Ascending aorta (tissue), 2 donors: ENCODE results near the gene PCDHA1. TPM values are rescaled to one million over a fixed set of nuclear protein-coding genes. Genes with fewer than 3 reads are reported as not detected.

Experiments used
- DNase-seq, 2 donors: peaks; one replicate each; pipeline ENCODE4 v3.0.0-alpha.2; 2019; ENCODE audit warnings: low spot score in 2 of 2
- H3K27ac ChIP-seq, 2 donors: fragments of 200-600 bp; sonication (generic); one replicate each; pipeline ENCODE4 v1.5.1; 2016 to 2017; ENCODE audit warnings: mild to moderate bottlenecking in 1 of 2
- H3K27me3 ChIP-seq: fragments of 200-600 bp; sonication (generic); one replicate; pipeline ENCODE4 v1.5.1; 2017
- H3K36me3 ChIP-seq, 2 donors: fragments of 200-600 bp; sonication (generic); one replicate each; pipeline ENCODE4 v1.5.1; 2016
- H3K4me1 ChIP-seq, 2 donors: fragments of 200-600 bp; sonication (generic); one replicate each; pipeline ENCODE4 v1.5.1; 2016 to 2017; ENCODE audit warnings: mild to moderate bottlenecking in 1 of 2
- H3K4me3 ChIP-seq, 2 donors: fragments of 200-600 bp; sonication (generic); one replicate each; pipeline ENCODE4 v1.5.1; 2016 to 2017; ENCODE audit warnings: mild to moderate bottlenecking in 1 of 2
- H3K9me3 ChIP-seq, 2 donors: fragments of 200-600 bp; sonication (generic); one replicate each; pipeline ENCODE4 v1.5.1; 2016
- CTCF ChIP-seq, 3 experiments: fragments of 200-600 bp in 2 of 3; fragments of 450-650 bp in 1 of 3; sonication (generic) in 2 of 3; IDR thresholded peaks; one replicate each; pipeline ENCODE4 v1.5.1; 2016 to 2019; ENCODE audit warnings: antibody characterized with exemption in 3 of 3, mild to moderate bottlenecking in 1 of 3, moderate library complexity in 1 of 3
- intact Hi-C: fragments of 100-400 bp; cut with DNase I; formaldehyde crosslinking; loops from one replicate; pipeline ENCODE4 v1.15.1; 2023
- total RNA-seq: library from RNA; depleted of rRNA; stranded (reverse); fragments of >200 nt; gene quantifications from one replicate; pipeline ENCODE4 v1.1.0, GENCODE V29; 2016

PCDHA1 gene
- total RNA-seq, 1 donor from 2014 or later = not detected

- intact Hi-C loops = no loop called here
- Histone ChIP-seq H3K27me3 (no peaks in the 10 kb centered on the region), H3K36me3 (no peaks in the 10 kb centered on the region), H3K27ac (no peak overlapping the region), H3K9me3 (no peaks in the 10 kb centered on the region), H3K4me3 (no peak overlapping the region), H3K4me1 (no peaks in the 10 kb centered on the region)
- no peak for TF ChIP-seq CTCF (IDR thresholded peaks at IDR 0.05)
- DNase-seq = no peak
Measured at GRCh38 chr5:140992828-140993227, 206.9 kb downstream of the PCDHA1 start.

- no peaks in the 10 kb centered on the region for H3K9me3 ChIP-seq
- TF ChIP-seq CTCF (IDR thresholded peaks at IDR 0.05) = no peak
- H3K27ac ChIP-seq = no peak overlapping the region
- H3K4me1 ChIP-seq = no peaks in the 10 kb centered on the region
- H3K4me3 ChIP-seq = no peak overlapping the region
- no peaks in the 10 kb centered on the region for H3K36me3 ChIP-seq
- no peaks in the 10 kb centered on the region for H3K27me3 ChIP-seq
- DNase-seq = no peak
- intact Hi-C loops = no loop called here
Measured at GRCh38 chr5:140996060-140996459, 210.1 kb downstream of the PCDHA1 start.

GRCh38 chr5:140998921-140999410 is 213.0 kb downstream of the PCDHA1 start:
- H3K4me1 ChIP-seq = no peaks in the 10 kb centered on the region
- H3K9me3 ChIP-seq = no peaks in the 10 kb centered on the region
- no peak for DNase-seq
- no peak overlapping the region for H3K4me3 ChIP-seq
- no peak overlapping the region for H3K27ac ChIP-seq
- no peaks in the 10 kb centered on the region for H3K27me3 ChIP-seq
- intact Hi-C loops = no loop called here
- TF ChIP-seq CTCF (IDR thresholded peaks at IDR 0.05) = no peak
- no peaks in the 10 kb centered on the region for H3K36me3 ChIP-seq

GRCh38 chr5:141001446-141001843 is 215.5 kb downstream of the PCDHA1 start:
- DNase-seq = no peak
- intact Hi-C loops = no loop called here
- Histone ChIP-seq H3K36me3 (no peaks in the 10 kb centered on the region), H3K4me1 (no peaks in the 10 kb centered on the region), H3K27ac (no peak overlapping the region), H3K4me3 (peak overlapping the region; percentile 32 to 45), H3K9me3 (no peaks in the 10 kb centered on the region), H3K27me3 (no peaks in the 10 kb centered on the region)
- no peak for TF ChIP-seq CTCF (IDR thresholded peaks at IDR 0.05)

- peak overlapping the region; percentile 32 to 45 for H3K4me3 ChIP-seq
- intact Hi-C loops = no loop called here
- no peaks in the 10 kb centered on the region for H3K9me3 ChIP-seq
- no peak for DNase-seq
- H3K4me1 ChIP-seq = no peaks in the 10 kb centered on the region
- H3K27me3 ChIP-seq = no peaks in the 10 kb centered on the region
- no peak for TF ChIP-seq CTCF (IDR thresholded peaks at IDR 0.05)
- H3K36me3 ChIP-seq = no peaks in the 10 kb centered on the region
- H3K27ac ChIP-seq = no peak overlapping the region
Measured at GRCh38 chr5:141001844-141002604, 216.1 kb downstream of the PCDHA1 start.
